Measurements from ENCODE around the gene PSENEN. TPM values are rescaled to one million over a fixed set of nuclear protein-coding genes. Genes with fewer than 3 reads are reported as not detected.

PSENEN gene
- total and polyA plus RNA-seq, 9 of the 15 experiments (the other 6 are each of a cell fraction or from before 2014, with no cell fraction given) = 34.5 to 299 (median 61.1) TPM

- intact Hi-C loops (cut with micrococcal nuclease) = loop anchor here (10.0 kb wide), 1 partner anchor 95 kb away; the partner anchor contains the start of genes COX6B1 and ETV2
- no peak overlapping the region for H2AFZ ChIP-seq (ENCODE audit: low read depth, low read length)
- no peaks in the 10 kb centered on the region for H4K20me1 ChIP-seq (replicated peaks; ENCODE audit: control insufficient read depth, insufficient read depth, low read length)
- TF ChIP-seq ZNF586 (CRISPR knock-in tag; conservative IDR thresholded peaks at IDR 0.05) (no peak), IFI16 (CRISPR knock-in tag; IDR thresholded peaks at IDR 0.05) (no peak), CREM (IDR thresholded peaks at IDR 0.05; ENCODE audit: low read depth) (no peak), SUPT5H (IDR thresholded peaks at IDR 0.05) (0 out of 2 replicates have a peak, but pooled peaks have one; percentile 37), POLR2A (conservative IDR thresholded peaks at IDR 0.05) (peak; percentile 53), MCM7 (IDR thresholded peaks at IDR 0.05) (no peak), FOXA3 (CRISPR knock-in tag; conservative IDR thresholded peaks at IDR 0.05 in 1 of 2, IDR thresholded peaks at IDR 0.05 in 1 of 2) (0 out of 4 replicates have a peak, but pooled peaks of 1 of the 2 experiments have one; percentile 42), ZBTB7A (IDR thresholded peaks at IDR 0.05; ENCODE audit: borderline replicate concordance, control insufficient read depth, low read depth, low read length) (0 out of 2 replicates have a peak, but pooled peaks have one; percentile 1), CHD2 (IDR thresholded peaks at IDR 0.05; ENCODE audit: low read depth, low read length) (0 out of 2 replicates have a peak, but pooled peaks have one; percentile 3), HMGN3 (IDR thresholded peaks at IDR 0.05; ENCODE audit: borderline replicate concordance, extremely low read depth, insufficient read length, low read depth, low read length) (peak; percentile 40), BRF1 (IDR thresholded peaks at IDR 0.05; ENCODE audit: borderline replicate concordance, extremely low read depth, insufficient read length) (no peak), POLR2G (IDR thresholded peaks at IDR 0.05; ENCODE audit: low read depth, low read length) (0 out of 2 replicates have a peak, but pooled peaks have one; percentile 15)
- TF ChIP-seq, protein P1, sequence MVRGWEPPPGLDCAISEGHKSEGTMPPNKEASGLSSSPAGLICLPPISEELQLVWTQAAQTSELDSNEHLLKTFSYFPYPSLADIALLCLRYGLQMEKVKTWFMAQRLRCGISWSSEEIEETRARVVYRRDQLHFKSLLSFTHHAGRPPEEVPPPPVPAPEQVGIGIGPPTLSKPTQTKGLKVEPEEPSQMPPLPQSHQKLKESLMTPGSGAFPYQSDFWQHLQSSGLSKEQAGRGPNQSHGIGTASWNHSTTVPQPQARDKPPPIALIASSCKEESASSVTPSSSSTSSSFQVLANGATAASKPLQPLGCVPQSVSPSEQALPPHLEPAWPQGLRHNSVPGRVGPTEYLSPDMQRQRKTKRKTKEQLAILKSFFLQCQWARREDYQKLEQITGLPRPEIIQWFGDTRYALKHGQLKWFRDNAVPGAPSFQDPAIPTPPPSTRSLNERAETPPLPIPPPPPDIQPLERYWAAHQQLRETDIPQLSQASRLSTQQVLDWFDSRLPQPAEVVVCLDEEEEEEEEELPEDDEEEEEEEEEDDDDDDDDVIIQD (CRISPR knock-in tag; IDR thresholded peaks at IDR 0.05) = no peak
- peaks cover 22 to 50% of the 10 kb centered on the region in 2 experiments; a peak in 4 of 5 replicates for H3K4me1 ChIP-seq (replicated peaks in 1 of 2; ENCODE audit: control insufficient read depth in 2 of 2, insufficient read depth in 2 of 2, low read length in 2 of 2)
- POLR2A ChIA-PET = interaction anchor here (0.9 to 2.7 kb wide), 6 partner anchors 8 to 35 kb away, joined by 3 to 19 read pairs (median 4); partner anchors contain the start of genes PROSER3 and ZBTB32
- no TSS peak for BruUV-seq (replicated peaks)
- in situ Hi-C loops (cut with MboI) = no loop called here
- H3K9me3 ChIP-seq (replicated peaks; ENCODE audit: control insufficient read depth, insufficient read depth, low read depth, low read length) = no peaks in the 10 kb centered on the region
- peaks cover 66% of the 10 kb centered on the region; the same call in 2 of the 3 replicates for H3K36me3 ChIP-seq (ENCODE audit: control insufficient read depth, insufficient read depth, low read length)
- no peak for ATAC-seq
- H3K9ac ChIP-seq (ENCODE audit: insufficient read depth in 1 of 2, low read depth in 2 of 2, low read length in 2 of 2) = peak overlapping the region; percentile 53 to 92
- H3K4me3 ChIP-seq = peak overlapping the region; percentile 65
- no peak for FAIRE-seq
- H3K27me3 ChIP-seq (ENCODE audit: control insufficient read depth in 2 of 2, insufficient read depth in 2 of 2, low read length in 2 of 2) = no peaks in the 10 kb centered on the region
- peak overlapping the region; percentile 66 for H3K27ac ChIP-seq (ENCODE audit: extremely low read depth, low read depth, low read length)
- no peaks in the 10 kb centered on the region for H3K9me1 ChIP-seq (ENCODE audit: control insufficient read depth, insufficient read depth, low read length)
- 83% methylated on average over 27 of the region's 29 CpGs for WGBS (ENCODE audit: insufficient coverage, low coverage, missing lambda C conversion rate)
- H3K79me2 ChIP-seq (ENCODE audit: control insufficient read depth, insufficient read depth, low read length) = no peaks in the 10 kb centered on the region; the same call in 2 of the 3 replicates
- no peak for DNase-seq (ENCODE audit: extremely low read depth in 1 of 4, low spot score in 3 of 4)
- CTCF ChIA-PET (ENCODE audit: low intra/inter-chr PET ratio) = no interaction called here
- peak overlapping the region; percentile 82 for H3K4me2 ChIP-seq (ENCODE audit: insufficient read depth, low read length)
These were observed 6.0 kb upstream of the PSENEN start for GRCh38 chr19:35739275-35740107.
